ENCODE results near the gene RNF220. TPM values are rescaled to one million over a fixed set of nuclear protein-coding genes. Genes with fewer than 3 reads are reported as not detected.

Gene RNF220
- total RNA-seq, 2 donors from 2014 or later = 121 to 125 TPM

- no peaks in the 10 kb centered on the region for H3K4me1 ChIP-seq (ENCODE audit: control insufficient read depth in 1 of 2, low read depth in 2 of 2)
- H3K27me3 ChIP-seq (replicated peaks; ENCODE audit: insufficient read depth) = no peaks in the 10 kb centered on the region
- TF ChIP-seq CTCF (IDR thresholded peaks at IDR 0.05) = no peak
- no peaks in the 10 kb centered on the region for H3K36me3 ChIP-seq
- no peak overlapping the region for H3K4me3 ChIP-seq
- H3K27ac ChIP-seq = no peak overlapping the region
- DNase-seq (ENCODE audit: low spot score) (no peak), ATAC-seq (ENCODE audit: insufficient number of reproducible peaks, low FRiP score, low read depth) (no peak)
- no peaks in the 10 kb centered on the region for H3K9me3 ChIP-seq
Measured at GRCh38 chr1:44539991-44540730, 135.1 kb downstream of the RNF220 start.

GRCh38 chr1:44542420-44543063 lies 137.5 kb downstream of the RNF220 start:
- Histone ChIP-seq H3K4me1 (ENCODE audit: control insufficient read depth in 1 of 2, low read depth in 2 of 2) (no peaks in the 10 kb centered on the region), H3K27me3 (replicated peaks; ENCODE audit: insufficient read depth) (no peaks in the 10 kb centered on the region), H3K4me3 (no peak overlapping the region), H3K27ac (no peak overlapping the region), H3K9me3 (no peaks in the 10 kb centered on the region), H3K36me3 (no peaks in the 10 kb centered on the region)
- no peak for TF ChIP-seq CTCF (IDR thresholded peaks at IDR 0.05)
- ATAC-seq (ENCODE audit: insufficient number of reproducible peaks, low FRiP score, low read depth) = no peak
- DNase-seq (ENCODE audit: low spot score) = no peak

GRCh38 chr1:44543064-44543744 lies 138.1 kb downstream of the RNF220 start:
- TF ChIP-seq CTCF (IDR thresholded peaks at IDR 0.05) = no peak
- Histone ChIP-seq H3K36me3 (no peaks in the 10 kb centered on the region), H3K27ac (no peak overlapping the region), H3K9me3 (no peaks in the 10 kb centered on the region), H3K27me3 (replicated peaks; ENCODE audit: insufficient read depth) (no peaks in the 10 kb centered on the region), H3K4me3 (no peak overlapping the region), H3K4me1 (ENCODE audit: control insufficient read depth in 1 of 2, low read depth in 2 of 2) (no peaks in the 10 kb centered on the region)
- ATAC-seq (ENCODE audit: insufficient number of reproducible peaks, low FRiP score, low read depth) (no peak), DNase-seq (ENCODE audit: low spot score) (no peak)

- H3K27ac ChIP-seq = no peak overlapping the region
- no peaks in the 10 kb centered on the region for H3K9me3 ChIP-seq
- TF ChIP-seq CTCF (IDR thresholded peaks at IDR 0.05) = no peak
- no peak for ATAC-seq (ENCODE audit: insufficient number of reproducible peaks, low FRiP score, low read depth)
- no peaks in the 10 kb centered on the region for H3K36me3 ChIP-seq
- no peak for DNase-seq (ENCODE audit: low spot score)
- no peaks in the 10 kb centered on the region for H3K27me3 ChIP-seq (replicated peaks; ENCODE audit: insufficient read depth)
- H3K4me1 ChIP-seq (ENCODE audit: control insufficient read depth in 1 of 2, low read depth in 2 of 2) = no peaks in the 10 kb centered on the region
- no peak overlapping the region for H3K4me3 ChIP-seq
Measured at GRCh38 chr1:44543786-44544185, 138.7 kb downstream of the RNF220 start.

- H3K9me3 ChIP-seq = no peaks in the 10 kb centered on the region
- H3K4me1 ChIP-seq (ENCODE audit: control insufficient read depth in 1 of 2, low read depth in 2 of 2) = no peaks in the 10 kb centered on the region
- no peak for DNase-seq (ENCODE audit: low spot score)
- no peak for ATAC-seq (ENCODE audit: insufficient number of reproducible peaks, low FRiP score, low read depth)
- TF ChIP-seq CTCF (IDR thresholded peaks at IDR 0.05) = no peak
- no peak overlapping the region for H3K4me3 ChIP-seq
- H3K27me3 ChIP-seq (replicated peaks; ENCODE audit: insufficient read depth) = no peaks in the 10 kb centered on the region
- no peaks in the 10 kb centered on the region for H3K36me3 ChIP-seq
- no peak overlapping the region for H3K27ac ChIP-seq
Measured at GRCh38 chr1:44544960-44545359, 139.9 kb downstream of the RNF220 start.

All from thoracic aorta (tissue), 2 donors.